Heart left ventricle (tissue), 16 donors: ENCODE measurements around the gene DSE. TPM values are rescaled to one million over a fixed set of nuclear protein-coding genes. Genes with fewer than 3 reads are reported as not detected.
"Not testable (repeated sequence)": the region's sequence is repeated elsewhere in the genome, so short reads cannot be mapped to it uniquely, and the experiment has no call there.

ENCODE experiments used
- ATAC-seq, 4 donors: fragments of 200-7000 bp; cut with Tn5 transposase; one replicate each; pipeline ENCODE4 v1.9.1; 2020 to 2022; ENCODE audit warnings: moderate library complexity in 4 of 4, mild to moderate bottlenecking in 3 of 4, moderate number of reproducible peaks in 1 of 4
- DNase-seq, 5 donors: peaks; one replicate each; pipeline ENCODE4 v3.0.0-alpha.2; 2020
- H3K27ac ChIP-seq, 12 donors: fragments of 200-600 bp; sonication (generic) in 4 of 12; one replicate each; pipeline versions ENCODE4 v1.5.0 to v1.8.0; 2016 to 2022; ENCODE audit warnings: mild to moderate bottlenecking in 2 of 12
- H3K27me3 ChIP-seq, 9 donors: fragments of 200-600 bp; sonication (generic) in 2 of 9; one replicate each; pipeline versions ENCODE4 v1.5.1 to v1.8.0; 2016 to 2022; ENCODE audit warnings: mild to moderate bottlenecking in 3 of 9
- H3K36me3 ChIP-seq, 9 donors: fragments of 200-600 bp; sonication (generic) in 2 of 9; one replicate each; pipeline versions ENCODE4 v1.5.0 to v1.8.0; 2018 to 2022; ENCODE audit warnings: mild to moderate bottlenecking in 2 of 9
- H3K4me1 ChIP-seq, 12 donors: fragments of 200-600 bp; sonication (generic) in 4 of 12; one replicate each; pipeline versions ENCODE4 v1.5.0 to v1.8.0; 2016 to 2022; ENCODE audit warnings: mild to moderate bottlenecking in 3 of 12
- H3K4me3 ChIP-seq, 12 donors: fragments of 200-600 bp; sonication (generic) in 4 of 12; one replicate each; pipeline versions ENCODE4 v1.5.0 to v1.8.0; 2017 to 2022; ENCODE audit warnings: mild to moderate bottlenecking in 9 of 12, moderate library complexity in 4 of 12
- H3K9me3 ChIP-seq, 12 donors: fragments of 200-600 bp; sonication (generic) in 4 of 12; one replicate each; pipeline versions ENCODE4 v1.5.0 to v1.8.0; 2016 to 2022; ENCODE audit warnings: mild to moderate bottlenecking in 1 of 12
- CTCF ChIP-seq, 12 donors: fragments of 200-600 bp; sonication (generic) in 4 of 12; IDR thresholded peaks; one replicate each; pipeline versions ENCODE4 v1.5.0 to v1.8.0; 2018 to 2022; ENCODE audit warnings: antibody characterized with exemption in 12 of 12, mild to moderate bottlenecking in 5 of 12
- POLR2A ChIP-seq, 2 donors: fragments of 450-650 bp; IDR thresholded peaks; one replicate each; pipeline ENCODE4 v1.6.1; 2017; ENCODE audit warnings: antibody characterized with exemption in 2 of 2, mild to moderate bottlenecking in 2 of 2, moderate library complexity in 2 of 2
- WGBS, 4 donors: extraction: QIAGEN DNeasy Blood & Tissue Kit in 2 of 4; methylation state at CpG; one replicate each; pipeline versions ENCODE4 v1.1.5 to v1.1.7; 2013 to 2018; 5-methylcytosine and 5-hydroxymethylcytosine counted together
- intact Hi-C, 10 donors: fragments of 100-400 bp; cut with DNase I; formaldehyde crosslinking; loops; one replicate each; pipeline versions ENCODE4 v1.11.1 to v1.14.2; 2022
- polyA plus RNA-seq, 2 donors: library from polyadenylated mRNA; stranded (reverse); fragments of 200-250 nt; gene quantifications; one replicate each; pipeline ENCODE4 v1.2.3, GENCODE V29; 2013
- total RNA-seq, 9 donors: library from RNA; depleted of rRNA in 2 of 9; stranded (reverse); fragments of >200 nt in 2 of 9; fragmentation: NEBNext Ultra II Directional in 3 of 9; extraction: Animal tissue kit (Norgen Biotek cat#: 25700) in 3 of 9; gene quantifications; one replicate each; pipeline versions ENCODE4 v1.1.0 to v1.2.4, GENCODE V29; 2016 to 2023
- donor health status: ischemic (EF 13 %, LVEDD 7.1; RV severe dilation, severe dysfunction).
- donor health status: healthy with polysubstance abuse.
- donor health status: DM: no; HTN: yes; CAD: no.
- donor health status: DM: no; HTN: no; CAD: no.
- donor health status: ischemic (EF 25% LVEDD 6.9; RV normal size, moderate dysfunction).
- donor health status: ischemic (EF 25% LVEDD 5.7; RV mildly dilated, moderate dysfunction).
- donor health status: healthy.
- donor health status: DM: yes; HTN: yes; CAD: no.
- donor health status: ischemic (EF 35%, LVEDD 5.7; RV mildly dilated, moderate dysfunction).
- donor health status: nonischemic (EF 11% LVEDD 7.7; RV severe dilation, severe dysfunction).
- donor health status: DM: yes; HTN: yes; CAD: no.
- donor health status: PGD.
- donor health status: ischemic (EF 29% LVEDD 5.4; RV normal size, mild dysfunction).
- donor health status: nonischemic (EF 23%, LVEDD 6.1; RV moderate dilation, normal function).

The DSE gene
- total and polyA plus RNA-seq, 11 donors = 3.2 to 37.3 (median 11.1) TPM

- ATAC-seq (no peak), DNase-seq (no peak)
- H3K4me3 ChIP-seq = no peak overlapping the region
- 98 to 100% (median 99%) methylated on average over 1 of the region's 1 CpG for WGBS, 4 donors
- peaks cover 0 to 35% (median 27%) of the 10 kb centered on the region in 12 donors for H3K4me1 ChIP-seq
- no peaks in the 10 kb centered on the region for H3K27me3 ChIP-seq
- no peak overlapping the region for H3K27ac ChIP-seq
- intact Hi-C loops = no loop called here
- H3K36me3 ChIP-seq = no peaks in the 10 kb centered on the region
- peaks cover 0 to 4% (median 0%) of the 10 kb centered on the region in 12 donors for H3K9me3 ChIP-seq
- TF ChIP-seq CTCF (IDR thresholded peaks at IDR 0.05) = no peak
- TF ChIP-seq POLR2A (IDR thresholded peaks at IDR 0.05) = no peak
These were observed 40.2 kb upstream of the DSE start for GRCh38 chr6:116330511-116330910.

- TF ChIP-seq CTCF (IDR thresholded peaks at IDR 0.05) (no peak), POLR2A (IDR thresholded peaks at IDR 0.05) (no peak)
- H3K27me3 ChIP-seq = no peaks in the 10 kb centered on the region
- no peaks in the 10 kb centered on the region for H3K36me3 ChIP-seq
- intact Hi-C loops = no loop called here
- peaks cover 0 to 4% (median 0%) of the 10 kb centered on the region in 12 donors for H3K9me3 ChIP-seq
- H3K27ac ChIP-seq = no peak overlapping the region
- H3K4me1 ChIP-seq = peaks cover 0 to 25% (median 16%) of the 10 kb centered on the region in 12 donors
- no peak for ATAC-seq
- no peak overlapping the region for H3K4me3 ChIP-seq
- DNase-seq = no peak
These were observed 38.7 kb upstream of the DSE start for GRCh38 chr6:116332096-116332495.

GRCh38 chr6:116334638-116335409 is 35.9 kb upstream of the DSE start:
- DNase-seq, H3K27ac ChIP-seq, H3K4me3 ChIP-seq, H3K9me3 ChIP-seq, H3K27me3 ChIP-seq, ATAC-seq, intact Hi-C loops, H3K36me3 ChIP-seq, H3K4me1 ChIP-seq: not testable (repeated sequence)

GRCh38 chr6:116335612-116336215 is 35.0 kb upstream of the DSE start:
- Histone ChIP-seq H3K27me3 (no peaks in the 10 kb centered on the region), H3K4me1 (peaks cover 0 to 9% (median 0%) of the 10 kb centered on the region in 12 donors), H3K9me3 (peaks cover 0 to 14% (median 0%) of the 10 kb centered on the region in 12 donors), H3K27ac (no peak overlapping the region), H3K4me3 (no peak overlapping the region), H3K36me3 (no peaks in the 10 kb centered on the region)
- no peak for DNase-seq
- TF ChIP-seq POLR2A (IDR thresholded peaks at IDR 0.05) = no peak
- TF ChIP-seq CTCF (IDR thresholded peaks at IDR 0.05) = no peak
- no peak for ATAC-seq
- intact Hi-C loops = no loop called here
- WGBS, 4 donors = 90 to 94% (median 91%) methylated on average over 1 of the region's 1 CpG
